Measurements from ENCODE around the gene DHRSX. TPM values are rescaled to one million over a fixed set of nuclear protein-coding genes. Genes with fewer than 3 reads are reported as not detected.

The DHRSX gene
- total and polyA plus RNA-seq, 10 of the 15 experiments (the other 5 are each of a cell fraction or from before 2014, with no cell fraction given): 1.7 to 39.5 (median 16.5) TPM

DNA sequence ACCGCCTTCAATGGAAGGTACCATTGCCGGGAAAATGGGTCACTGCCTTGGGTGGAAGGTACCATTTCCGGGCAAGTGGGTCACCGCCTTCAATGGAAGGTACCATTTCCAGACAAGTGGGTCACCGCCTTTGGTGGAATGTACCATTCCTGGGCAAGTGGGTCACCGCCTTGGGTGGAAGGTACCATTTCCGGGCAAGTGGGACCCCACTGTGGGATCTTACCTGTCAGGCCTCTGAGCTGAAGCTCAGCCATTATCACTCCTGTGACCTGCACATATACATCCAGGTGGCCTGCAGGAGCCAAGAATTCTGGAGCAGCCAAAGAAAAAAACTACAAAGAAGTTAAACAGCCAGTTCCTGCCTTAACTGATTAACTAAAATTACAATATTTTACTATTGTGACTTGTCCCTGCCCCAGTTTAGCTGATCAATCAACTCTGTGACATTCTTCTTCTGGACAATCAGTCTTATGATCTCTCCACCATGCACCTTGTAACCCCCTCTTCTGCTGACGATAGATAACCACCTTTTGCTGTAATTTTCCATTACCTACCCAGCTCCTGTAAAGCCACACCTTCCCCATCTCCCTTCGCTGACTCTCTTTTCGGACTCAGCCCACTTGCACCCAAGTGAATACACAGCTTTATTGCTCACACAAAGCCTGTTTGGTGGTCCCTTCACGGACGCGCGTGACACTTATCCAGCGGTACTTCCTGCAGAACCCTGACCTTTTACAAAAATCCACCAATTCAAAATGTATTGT is 313.2 kb downstream of the DHRSX start:
- TF ChIP-seq, protein P1, sequence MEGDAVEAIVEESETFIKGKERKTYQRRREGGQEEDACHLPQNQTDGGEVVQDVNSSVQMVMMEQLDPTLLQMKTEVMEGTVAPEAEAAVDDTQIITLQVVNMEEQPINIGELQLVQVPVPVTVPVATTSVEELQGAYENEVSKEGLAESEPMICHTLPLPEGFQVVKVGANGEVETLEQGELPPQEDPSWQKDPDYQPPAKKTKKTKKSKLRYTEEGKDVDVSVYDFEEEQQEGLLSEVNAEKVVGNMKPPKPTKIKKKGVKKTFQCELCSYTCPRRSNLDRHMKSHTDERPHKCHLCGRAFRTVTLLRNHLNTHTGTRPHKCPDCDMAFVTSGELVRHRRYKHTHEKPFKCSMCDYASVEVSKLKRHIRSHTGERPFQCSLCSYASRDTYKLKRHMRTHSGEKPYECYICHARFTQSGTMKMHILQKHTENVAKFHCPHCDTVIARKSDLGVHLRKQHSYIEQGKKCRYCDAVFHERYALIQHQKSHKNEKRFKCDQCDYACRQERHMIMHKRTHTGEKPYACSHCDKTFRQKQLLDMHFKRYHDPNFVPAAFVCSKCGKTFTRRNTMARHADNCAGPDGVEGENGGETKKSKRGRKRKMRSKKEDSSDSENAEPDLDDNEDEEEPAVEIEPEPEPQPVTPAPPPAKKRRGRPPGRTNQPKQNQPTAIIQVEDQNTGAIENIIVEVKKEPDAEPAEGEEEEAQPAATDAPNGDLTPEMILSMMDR (IDR thresholded peaks at IDR 0.05 in 2 of 3, conservative IDR thresholded peaks at IDR 0.05 in 1 of 3; ENCODE audit: control insufficient read depth in 2 of 3, extremely low read depth in 1 of 3, insufficient read depth in 1 of 3, low read depth in 3 of 3, low read length in 3 of 3): no peak
- TF ChIP-seq NRF1 (conservative IDR thresholded peaks at IDR 0.05; ENCODE audit: low read depth, low read length) (no peak), MEF2A (IDR thresholded peaks at IDR 0.05; ENCODE audit: insufficient read depth, low read depth, low read length) (no peak), SIN3A (IDR thresholded peaks at IDR 0.05; ENCODE audit: low read depth, low read length) (no peak), ATF7 (IDR thresholded peaks at IDR 0.05; ENCODE audit: low read depth) (no peak), RBBP5 (conservative IDR thresholded peaks at IDR 0.05) (no peak), DPF2 (IDR thresholded peaks at IDR 0.05) (no peak)
- Histone ChIP-seq H3K4me1 (ENCODE audit: control insufficient read depth, insufficient read depth, low read length) (no peaks in the 10 kb centered on the region), H4K20me1 (ENCODE audit: control insufficient read depth, insufficient read depth) (no peaks in the 10 kb centered on the region), H3K27me3 (replicated peaks in 1 of 2; ENCODE audit: control insufficient read depth in 2 of 2, insufficient read depth in 2 of 2, low read length in 1 of 2) (no peaks in the 10 kb centered on the region), H2AFZ (ENCODE audit: control insufficient read depth, low read depth, low read length) (no peak overlapping the region), H3K36me3 (ENCODE audit: control insufficient read depth in 2 of 2, insufficient read depth in 2 of 2, low read length in 1 of 2) (no peaks in the 10 kb centered on the region), H3K4me2 (ENCODE audit: control insufficient read depth, insufficient read depth) (no peak overlapping the region), H3K27ac (ENCODE audit: control insufficient read depth, insufficient read depth) (no peak overlapping the region), H3K9me3 (replicated peaks; ENCODE audit: control insufficient read depth, insufficient read depth, low read length) (peaks cover 7% of the 10 kb centered on the region; the same call in 2 of the 3 replicates), H3K79me2 (ENCODE audit: control insufficient read depth, insufficient read depth, low read length) (no peaks in the 10 kb centered on the region), H3K4me3 (no peak overlapping the region), H3K9ac (ENCODE audit: control insufficient read depth, insufficient read depth, low read length) (no peak overlapping the region)
- ChIA-PET CTCF (no interaction called here), RAD21 (ENCODE audit: unreplicated experiment) (no interaction called here), POLR2A (no interaction called here), SMC1A (ENCODE audit: uncharacterized antibody, unreplicated experiment) (no interaction called here)
- intact Hi-C loops (cut with micrococcal nuclease; ENCODE audit: unreplicated experiment): no loop called here
- no peak for FAIRE-seq
- in situ Hi-C loops (cut with MboI): no loop called here
- ATAC-seq: no peak
- BruUV-seq (replicated peaks): no TSS peak
- 83% methylated on average over 11 of the region's 15 CpGs for WGBS (ENCODE audit: insufficient coverage, insufficient replicate concordance, low lambda C conversion rate, missing lambda C conversion rate)
- no peak for DNase-seq (ENCODE audit: low read depth, low spot score)
